Measurements from ENCODE around the gene KIRREL1.

The KIRREL1 gene

GRCh38 chr1:158058237-158058985 lies 65.0 kb downstream of the KIRREL1 start:
- no peak for DNase-seq (ENCODE audit: extremely low read depth, low read depth)
- TF ChIP-seq CTCF (IDR thresholded peaks at IDR 0.05; ENCODE audit: low read depth, low read length): no peak

GRCh38 chr1:158059984-158060383 lies 66.5 kb downstream of the KIRREL1 start:
- DNase-seq (ENCODE audit: extremely low read depth, low read depth): no peak
- no peak for TF ChIP-seq CTCF (IDR thresholded peaks at IDR 0.05; ENCODE audit: low read depth, low read length)

- TF ChIP-seq CTCF (IDR thresholded peaks at IDR 0.05; ENCODE audit: low read depth, low read length): no peak
- DNase-seq (ENCODE audit: extremely low read depth, low read depth): no peak
These were observed 68.7 kb downstream of the KIRREL1 start for GRCh38 chr1:158062174-158062573.

- DNase-seq (ENCODE audit: extremely low read depth, low read depth): no peak
- TF ChIP-seq CTCF (IDR thresholded peaks at IDR 0.05; ENCODE audit: low read depth, low read length): no peak
These were observed 74.2 kb downstream of the KIRREL1 start for GRCh38 chr1:158067662-158068061.

GRCh38 chr1:158068918-158069317 lies 75.5 kb downstream of the KIRREL1 start:
- TF ChIP-seq CTCF (IDR thresholded peaks at IDR 0.05; ENCODE audit: low read depth, low read length): no peak
- DNase-seq (ENCODE audit: extremely low read depth, low read depth): no peak

- DNase-seq (ENCODE audit: extremely low read depth, low read depth): no peak
- TF ChIP-seq CTCF (IDR thresholded peaks at IDR 0.05; ENCODE audit: low read depth, low read length): no peak
These were observed 77.7 kb downstream of the KIRREL1 start for GRCh38 chr1:158071138-158071537.

GRCh38 chr1:158075078-158075477 lies 81.6 kb downstream of the KIRREL1 start:
- no peak for DNase-seq (ENCODE audit: extremely low read depth, low read depth)
- no peak for TF ChIP-seq CTCF (IDR thresholded peaks at IDR 0.05; ENCODE audit: low read depth, low read length)

All from AG09319 (cell line).